Tongue (tissue), 3 donors: ENCODE results near the gene DENND10. TPM values are rescaled to one million over a fixed set of nuclear protein-coding genes. Genes with fewer than 3 reads are reported as not detected.
A peak's percentile ranks its signal among the peaks of the same experiment; 100 is the strongest.
"Not testable (repeated sequence)": the region's sequence is repeated elsewhere in the genome, so short reads cannot be mapped to it uniquely, and the experiment has no call there.

Experiments used
- DNase-seq: peaks from one replicate; pipeline ENCODE4 v3.0.0-alpha.2; 2015
- small RNA-seq: library from RNA; depleted of rRNA; stranded (forward); fragments of <200 nt; gene quantifications from one replicate; pipeline ENCODE3, GENCODE V24; 2014; ENCODE audit warnings: low replicate concordance
- total RNA-seq: library from RNA; depleted of rRNA; stranded (reverse); fragments of >200 nt; gene quantifications from one replicate; pipeline ENCODE4 v1.2.3, GENCODE V29; 2014

The DENND10 gene
- total RNA-seq, 1 donor from 2014 or later = 41.1 TPM

DNA sequence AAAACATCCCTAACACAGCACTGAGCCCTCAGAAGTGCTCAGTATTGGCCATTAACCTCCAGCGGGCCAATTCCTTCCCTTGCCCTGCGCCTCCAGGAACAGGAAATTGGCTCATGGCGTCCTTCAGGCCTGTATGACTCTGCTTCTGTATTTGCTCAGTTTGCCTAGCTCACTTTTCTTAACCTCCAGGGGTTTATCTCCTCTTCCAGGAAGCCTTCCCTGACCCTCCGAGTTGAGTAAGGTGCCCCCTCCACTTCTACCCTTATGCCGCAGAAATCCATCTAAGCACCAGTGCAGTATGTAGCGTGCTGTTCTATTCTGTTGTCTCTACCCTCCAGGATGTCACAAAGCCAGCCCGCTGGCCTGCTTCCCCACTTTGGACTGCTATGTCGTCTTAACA, 62.7 kb downstream of the DENND10 start:
- DNase-seq = no peak

DNA sequence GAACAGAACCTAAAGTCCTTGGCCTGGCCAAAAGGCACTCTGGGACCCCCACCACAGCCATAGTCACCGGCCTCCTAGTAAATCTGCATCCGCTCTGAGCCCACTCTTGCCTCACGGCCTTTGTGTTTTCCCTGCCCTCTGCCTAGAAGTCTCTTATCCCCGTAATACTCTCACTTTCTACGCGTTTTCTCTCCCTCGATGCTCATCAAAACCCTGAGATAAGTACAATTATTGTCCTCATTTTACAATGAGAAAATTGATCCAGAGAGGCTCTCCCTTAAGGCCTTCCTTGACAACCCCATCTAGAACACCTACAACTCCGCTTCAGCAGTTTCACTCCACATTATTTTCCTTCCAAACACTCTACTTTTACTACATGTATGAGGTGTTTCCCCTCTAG, 63.1 kb downstream of the DENND10 start:
- DNase-seq = no peak

DNA sequence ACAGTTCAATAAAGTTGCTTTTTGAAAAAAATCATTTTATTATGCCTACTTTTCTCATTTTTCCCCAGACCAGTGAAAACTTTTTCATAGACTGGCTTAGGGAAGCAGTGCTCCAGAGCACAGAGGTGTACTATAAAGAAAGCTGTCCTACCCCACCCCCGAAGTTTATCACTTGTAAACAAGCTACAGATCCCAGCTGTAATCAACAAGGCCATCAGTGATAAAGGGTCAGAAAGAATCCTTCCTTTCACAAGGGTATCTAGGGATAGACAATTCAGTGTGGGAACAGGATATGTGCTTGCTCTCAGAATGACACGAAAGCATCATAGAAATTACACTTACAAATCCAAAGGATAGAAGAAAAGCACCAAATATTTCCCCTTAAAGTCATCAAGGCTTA, 70.2 kb downstream of the DENND10 start:
- DNase-seq = no peak

DNA sequence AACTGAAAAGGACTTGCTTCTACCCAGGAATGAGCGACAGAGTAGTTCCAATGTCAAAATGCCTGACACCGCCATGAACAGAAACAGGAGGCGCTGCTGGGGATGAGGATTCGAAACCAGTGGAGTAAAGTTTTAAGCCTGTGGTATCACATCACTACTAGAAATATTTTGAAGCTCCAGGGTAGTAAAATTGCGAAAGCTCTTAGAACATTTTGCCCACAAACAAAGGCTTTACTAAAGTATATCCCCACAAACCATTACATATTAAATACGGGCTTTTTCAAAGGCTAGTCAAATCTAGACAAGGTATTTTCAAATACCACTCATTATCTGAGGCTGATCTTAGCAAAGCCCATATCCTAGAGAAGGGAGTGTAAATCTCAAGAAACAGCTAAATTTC, 72.3 kb downstream of the DENND10 start:
- DNase-seq = no peak

DNA sequence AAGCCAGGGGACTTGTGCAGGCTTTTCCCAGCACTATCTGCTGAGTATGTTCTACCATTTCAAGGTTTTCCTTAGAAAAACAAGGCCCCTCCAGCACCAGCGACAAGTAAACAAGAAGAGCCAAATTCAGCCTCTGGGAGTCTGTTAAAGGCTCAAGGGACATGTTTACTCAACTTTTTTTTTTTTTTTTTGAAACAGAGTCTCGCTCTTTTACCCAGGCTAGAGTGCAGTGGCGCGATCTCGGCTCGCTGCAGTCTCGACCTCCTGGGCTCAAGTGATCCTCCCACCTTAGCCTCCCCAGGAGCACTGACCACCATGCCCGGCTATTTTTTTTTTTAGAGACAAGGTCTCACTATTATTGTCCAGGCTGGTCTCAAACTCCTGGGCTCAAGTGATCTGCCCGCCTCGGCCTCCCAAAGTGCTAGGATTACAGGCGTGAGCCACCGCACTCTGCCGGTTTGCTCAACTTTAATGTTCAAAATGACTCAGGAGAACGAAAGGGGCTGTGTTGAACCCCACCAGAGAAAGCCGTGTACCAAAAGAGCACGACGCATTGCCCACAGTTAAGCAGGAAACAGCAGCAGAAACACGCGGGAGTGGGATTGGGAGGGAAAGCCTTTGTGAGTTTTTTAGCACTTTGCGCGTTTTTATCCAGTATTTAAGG, 73.9 kb downstream of the DENND10 start:
- no peak for DNase-seq

DNA sequence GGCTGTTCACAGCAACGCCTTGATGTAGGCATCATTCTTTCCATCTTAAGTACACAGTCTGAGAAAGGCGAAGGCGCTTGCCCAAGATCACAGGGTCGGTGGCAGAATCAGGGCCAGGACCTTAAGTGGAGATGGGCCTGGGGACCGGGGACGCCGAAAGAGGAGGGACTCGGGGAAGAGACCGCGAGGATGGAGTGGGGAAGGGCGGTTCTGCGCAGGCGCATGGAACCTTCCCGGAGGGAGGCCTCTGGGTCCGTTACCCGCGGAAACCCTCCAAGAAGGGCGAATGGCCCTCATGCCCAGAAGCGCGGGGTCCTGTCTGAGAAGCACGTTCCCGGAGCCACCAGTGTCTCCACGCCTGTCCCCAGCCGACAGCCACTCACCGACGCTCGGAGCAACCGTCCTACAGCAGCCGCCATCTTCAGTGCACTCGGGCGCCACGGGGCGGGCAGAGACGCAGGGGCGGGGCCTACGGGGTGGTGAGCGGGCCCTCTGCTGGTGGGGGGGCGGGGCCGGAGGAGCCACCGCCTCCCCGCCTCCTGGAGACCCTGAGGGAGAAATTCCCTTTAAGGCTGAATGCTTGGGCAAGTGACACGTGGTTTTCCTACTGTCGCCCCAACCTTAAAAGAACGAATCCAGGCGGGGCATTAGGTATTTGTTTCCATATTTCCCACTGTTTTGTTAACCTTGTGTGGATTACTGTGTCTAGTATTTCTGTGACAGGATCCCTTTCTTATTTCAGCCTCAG, 74.6 kb downstream of the DENND10 start, which contains the start of gene PRDX3:
Gene PRDX3 (minus strand): TSS at position 441 of the 748 bp plus-strand sequence. CDS start 22 bp downstream, at position 419.
- peak; percentile 97 for DNase-seq

DNA sequence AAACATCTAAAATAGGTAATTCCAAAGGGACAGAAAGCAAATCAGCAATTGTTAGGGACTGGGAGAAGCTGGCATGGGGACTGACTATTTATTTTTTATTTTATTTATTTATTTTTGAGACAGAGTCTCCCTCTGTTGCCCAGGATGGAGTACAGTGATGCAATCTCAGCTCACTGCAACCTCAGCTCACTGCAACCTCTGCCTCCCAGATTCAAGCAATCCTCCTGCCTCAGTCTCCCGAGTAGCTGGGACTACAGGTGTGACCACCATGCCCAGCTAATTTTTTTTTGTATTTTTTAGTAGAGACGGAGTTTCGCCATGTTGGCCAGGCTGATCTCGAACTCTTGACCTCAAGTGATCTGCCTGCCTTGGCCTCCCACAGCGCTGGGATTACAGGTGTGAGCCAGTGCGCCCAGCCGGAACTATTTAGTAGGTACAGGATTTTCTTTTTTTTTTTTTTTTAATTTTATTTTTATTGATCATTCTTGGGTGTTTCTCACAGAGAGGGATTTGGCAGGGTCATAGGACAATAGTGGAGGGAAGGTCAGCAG, 77.0 kb downstream of the DENND10 start:
- DNase-seq = not testable (repeated sequence)

DNA sequence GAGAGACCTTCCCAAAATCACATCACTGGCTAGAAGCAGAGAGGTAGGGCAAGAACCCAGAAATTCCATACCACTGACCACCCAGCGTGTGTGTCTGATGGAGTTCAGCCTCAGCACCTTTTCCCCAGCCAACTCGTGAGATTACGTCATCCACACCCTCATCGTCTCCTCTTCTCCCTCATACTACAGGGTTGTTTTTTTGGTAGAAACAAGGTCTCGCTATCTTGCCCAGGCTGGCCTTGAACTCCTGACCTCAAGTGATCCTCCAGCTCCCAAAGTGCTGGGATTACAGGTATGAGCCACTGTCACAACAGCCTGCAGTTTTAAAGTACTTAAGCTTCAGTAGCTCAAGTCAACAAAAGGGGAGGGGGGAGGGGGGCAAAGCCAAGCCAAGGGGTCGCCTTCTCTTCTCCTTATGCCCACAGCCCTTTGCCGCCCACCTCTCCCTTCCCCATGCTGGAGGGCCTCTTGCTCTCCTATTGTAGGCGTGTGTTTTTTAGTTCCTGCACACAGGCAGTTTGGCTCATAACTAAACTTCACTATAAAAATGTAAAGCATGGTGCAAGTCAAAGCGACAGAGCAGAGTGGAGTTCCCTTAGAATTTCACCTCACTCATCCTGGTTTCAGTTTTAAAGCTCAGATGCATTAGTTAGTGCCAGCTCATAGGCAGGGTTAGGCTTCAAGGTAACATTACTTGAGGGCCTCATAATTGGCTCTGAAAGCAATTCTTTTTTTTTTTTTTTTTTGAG, 79.9 kb downstream of the DENND10 start:
- DNase-seq = no peak

Small RNA genes within 50 kb of the gene (small RNA-seq; reads per million reads assigned to genes)
- gene AL355598.1 = not detected
- not detected for gene RF00413
- not detected for gene SNORA19

Other genes with a start within 250 kb of the DENND10 start
- 4.6 TPM for gene NANOS1, start 74.4 kb upstream of the DENND10 start, total RNA-seq
- gene EIF3A, start 23.3 kb upstream of the DENND10 start, total RNA-seq = 123 TPM
- 27.5 TPM for gene SFXN4, start 61.6 kb downstream of the DENND10 start, total RNA-seq
- 184 TPM for gene PRDX3, start 74.7 kb downstream of the DENND10 start, total RNA-seq
- gene GRK5, start 103.5 kb downstream of the DENND10 start, total RNA-seq = 26.2 TPM